Testis (tissue), 3 donors: ENCODE data around the gene FHOD1. TPM values are rescaled to one million over a fixed set of nuclear protein-coding genes. Genes with fewer than 3 reads are reported as not detected.

Experiments
- DNase-seq: peaks from one replicate; pipeline ENCODE4 v3.0.0-alpha.2; 2019
- H3K27ac ChIP-seq, 2 donors: fragments of 200-600 bp; sonication (generic); one replicate each; pipeline ENCODE4 v1.5.1; 2019
- H3K27me3 ChIP-seq: fragments of 200-600 bp; sonication (generic); one replicate; pipeline ENCODE4 v1.5.1; 2019
- H3K36me3 ChIP-seq: fragments of 200-600 bp; sonication (generic); one replicate; pipeline ENCODE4 v1.5.1; 2017; ENCODE audit warnings: low read depth; ENCODE audit errors: missing control alignments
- H3K4me1 ChIP-seq: fragments of 200-600 bp; sonication (generic); one replicate; pipeline ENCODE4 v1.5.1; 2019
- H3K4me3 ChIP-seq, 2 donors: fragments of 200-600 bp; sonication (generic); one replicate each; pipeline ENCODE4 v1.5.1; 2017 to 2019
- H3K9me3 ChIP-seq: fragments of 200-600 bp; sonication (generic); one replicate; pipeline ENCODE4 v1.5.1; 2017
- POLR2A ChIP-seq: fragments of 450-650 bp; IDR thresholded peaks from one replicate; pipeline ENCODE4 v1.6.1; 2017; ENCODE audit warnings: antibody characterized with exemption, mild to moderate bottlenecking, moderate library complexity
- WGBS, 2 donors: methylation state at CpG; one replicate each; pipeline ENCODE4 v1.1.5; 2018; 5-methylcytosine and 5-hydroxymethylcytosine counted together
- intact Hi-C: fragments of 100-400 bp; cut with DNase I; formaldehyde crosslinking; loops from one replicate; pipeline ENCODE4 v1.15.1; 2023; ENCODE audit warnings: low total_unique reads
- polyA plus RNA-seq: library from polyadenylated mRNA; stranded (reverse); fragments of 350-450 nt; fragmentation: Illumina TruSeq; extraction: RNeasy Lipid Tissue Mini Kit (QIAGEN cat#74804); gene quantifications from one replicate; pipeline ENCODE4 v1.2.3, GENCODE V29; 2014; ENCODE audit warnings: low read depth, low replicate concordance; ENCODE audit not compliant: insufficient read depth
- total RNA-seq, 2 donors: library from RNA; depleted of rRNA; stranded (reverse); fragments of >200 nt; gene quantifications; one replicate each; pipeline ENCODE4 v1.2.3, GENCODE V29; 2016
- TF ChIP-seq, protein P1 (sequence below), 3 experiments: fragments of 450-650 bp in 2 of 3; fragments of 200-600 bp in 1 of 3; sonication (generic) in 1 of 3; IDR thresholded peaks; one replicate each; pipeline ENCODE4 v1.5.1; 2016 to 2019; ENCODE audit warnings: antibody characterized with exemption in 3 of 3, mild to moderate bottlenecking in 2 of 3, moderate library complexity in 1 of 3

Gene FHOD1
- total and polyA plus RNA-seq, 3 donors from 2014 or later, result 17.0 to 40.0 (median 28.8) TPM

DNA sequence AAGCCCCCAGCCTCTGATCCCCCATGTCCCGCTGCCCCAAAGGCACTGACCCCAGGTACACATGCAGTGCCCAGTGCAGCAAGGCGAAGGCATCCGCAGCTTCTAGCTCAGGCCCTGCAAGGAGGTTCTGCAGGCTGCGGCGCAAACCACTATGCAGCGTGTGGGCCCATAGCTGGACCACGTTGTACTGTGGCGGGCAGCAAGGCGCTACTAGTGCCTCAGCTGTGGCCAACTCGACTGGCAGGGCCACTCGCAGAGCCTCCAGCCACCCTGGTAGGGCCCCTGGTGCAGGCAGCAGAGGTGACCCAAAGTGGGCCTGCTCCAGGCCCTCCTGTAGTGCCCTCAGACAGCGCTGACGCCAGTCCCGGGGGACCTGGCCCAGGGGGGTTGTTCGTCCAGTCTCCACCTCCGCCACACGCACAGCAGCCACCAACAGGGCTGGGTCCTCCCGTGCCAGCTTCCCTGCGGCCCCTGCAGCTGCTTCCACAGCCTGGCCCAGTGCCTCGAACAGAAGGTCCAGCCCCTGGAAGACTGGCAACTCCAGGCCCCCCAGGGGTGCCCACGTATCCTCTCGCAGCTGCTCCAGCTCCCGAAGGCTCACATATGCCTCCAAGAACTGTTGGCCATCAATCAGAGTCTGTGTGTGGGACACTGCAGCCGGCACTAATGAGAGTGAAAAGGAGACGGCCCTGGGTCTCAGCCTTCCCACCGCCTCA, 59.9 kb downstream of the FHOD1 start:
- 84% methylated on average over 24 of the region's 26 CpGs; no CpG with 5 or more reads in 1 of the 2 donors for WGBS, 2 donors
- intact Hi-C loops, result no loop called here
- TF ChIP-seq, protein P1, sequence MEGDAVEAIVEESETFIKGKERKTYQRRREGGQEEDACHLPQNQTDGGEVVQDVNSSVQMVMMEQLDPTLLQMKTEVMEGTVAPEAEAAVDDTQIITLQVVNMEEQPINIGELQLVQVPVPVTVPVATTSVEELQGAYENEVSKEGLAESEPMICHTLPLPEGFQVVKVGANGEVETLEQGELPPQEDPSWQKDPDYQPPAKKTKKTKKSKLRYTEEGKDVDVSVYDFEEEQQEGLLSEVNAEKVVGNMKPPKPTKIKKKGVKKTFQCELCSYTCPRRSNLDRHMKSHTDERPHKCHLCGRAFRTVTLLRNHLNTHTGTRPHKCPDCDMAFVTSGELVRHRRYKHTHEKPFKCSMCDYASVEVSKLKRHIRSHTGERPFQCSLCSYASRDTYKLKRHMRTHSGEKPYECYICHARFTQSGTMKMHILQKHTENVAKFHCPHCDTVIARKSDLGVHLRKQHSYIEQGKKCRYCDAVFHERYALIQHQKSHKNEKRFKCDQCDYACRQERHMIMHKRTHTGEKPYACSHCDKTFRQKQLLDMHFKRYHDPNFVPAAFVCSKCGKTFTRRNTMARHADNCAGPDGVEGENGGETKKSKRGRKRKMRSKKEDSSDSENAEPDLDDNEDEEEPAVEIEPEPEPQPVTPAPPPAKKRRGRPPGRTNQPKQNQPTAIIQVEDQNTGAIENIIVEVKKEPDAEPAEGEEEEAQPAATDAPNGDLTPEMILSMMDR (IDR thresholded peaks at IDR 0.05), result no peak
- no peak for TF ChIP-seq POLR2A
- DNase-seq, result no peak
- Histone ChIP-seq H3K9me3 (no peaks in the 10 kb centered on the region), H3K27me3 (no peaks in the 10 kb centered on the region), H3K4me1 (peaks cover 43% of the 10 kb centered on the region), H3K36me3 (no peaks in the 10 kb centered on the region), H3K27ac (no peak overlapping the region), H3K4me3 (no peak overlapping the region)

- H3K9me3 ChIP-seq, result no peaks in the 10 kb centered on the region
- H3K36me3 ChIP-seq, result no peaks in the 10 kb centered on the region
- H3K4me3 ChIP-seq, result no peak overlapping the region
- 47 to 69% methylated on average over 3 to 5 of the region's 5 CpGs for WGBS, 2 donors
- intact Hi-C loops, result no loop called here
- no peak overlapping the region for H3K27ac ChIP-seq
- DNase-seq, result no peak
- peaks cover 40% of the 10 kb centered on the region for H3K4me1 ChIP-seq
- no peaks in the 10 kb centered on the region for H3K27me3 ChIP-seq
- TF ChIP-seq, protein P1 (IDR thresholded peaks at IDR 0.05), result no peak
- TF ChIP-seq POLR2A, result no peak
Measured at GRCh38 chr16:67186550-67186950, 60.7 kb downstream of the FHOD1 start.

- 4 to 6% methylated on average over 12 of the region's 12 CpGs for WGBS, 2 donors
- Histone ChIP-seq H3K36me3 (no peaks in the 10 kb centered on the region), H3K27ac (peak overlapping the region; percentile 98 to 99), H3K4me1 (peaks cover 34% of the 10 kb centered on the region), H3K4me3 (peak overlapping the region in 1 of 2 donors; percentile 81), H3K9me3 (no peaks in the 10 kb centered on the region), H3K27me3 (no peaks in the 10 kb centered on the region)
- DNase-seq, result no peak
- TF ChIP-seq POLR2A, result no peak
- TF ChIP-seq, protein P1 (IDR thresholded peaks at IDR 0.05), result no peak
- intact Hi-C loops, result no loop called here
Measured at GRCh38 chr16:67185651-67186134, 61.6 kb downstream of the FHOD1 start.

DNA sequence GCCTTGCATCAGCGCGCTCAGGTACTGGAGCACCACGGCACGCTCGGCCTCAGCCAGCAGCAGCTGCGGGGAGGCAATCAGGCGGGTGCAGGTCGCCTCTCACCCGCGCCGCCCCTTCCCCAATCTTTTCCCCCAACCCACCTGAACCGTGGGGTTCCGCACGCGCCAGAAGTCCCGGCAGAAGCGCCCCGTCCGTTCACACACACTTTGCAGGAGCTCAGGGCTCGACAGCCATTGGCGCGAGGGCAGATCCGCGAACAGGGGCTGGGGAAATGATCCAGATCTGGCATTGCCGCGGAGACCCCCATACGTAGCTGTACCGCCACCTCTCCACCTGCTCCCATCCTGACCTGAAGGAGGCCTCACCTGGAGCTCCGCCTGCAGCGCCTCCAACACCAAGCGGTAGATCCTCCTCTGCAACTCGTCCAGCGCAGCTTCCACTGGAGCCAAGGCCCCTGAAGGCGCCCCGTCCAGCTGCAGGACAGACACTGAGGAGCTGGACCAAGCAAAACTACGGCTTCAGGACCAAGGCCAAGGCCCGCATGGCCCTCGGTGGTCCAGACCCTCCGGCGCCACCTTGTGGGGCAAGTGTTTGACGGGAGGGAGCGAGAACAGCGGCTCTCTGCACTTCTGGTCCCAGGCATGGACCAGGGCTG, 62.2 kb downstream of the FHOD1 start:
- Histone ChIP-seq H3K9me3 (no peaks in the 10 kb centered on the region), H3K4me3 (peak overlapping the region; percentile 64 to 81), H3K27ac (peak overlapping the region; percentile 98 to 99), H3K4me1 (peaks cover 32% of the 10 kb centered on the region), H3K36me3 (no peaks in the 10 kb centered on the region), H3K27me3 (no peaks in the 10 kb centered on the region)
- TF ChIP-seq, protein P1 (IDR thresholded peaks at IDR 0.05), result peak; percentile 77 to 81 (median 80)
- TF ChIP-seq POLR2A, result no peak
- peak; percentile 95 for DNase-seq
- intact Hi-C loops, result no loop called here
- WGBS, 2 donors, result 6 to 7% methylated on average over 18 to 41 of the region's 43 CpGs
